HEK293 (cell line): ENCODE data around the gene NAT16.

Experiments
- KLF10 ChIP-seq: fragments of 450-650 bp; IDR thresholded peaks from 2 replicates; pipeline ENCODE4 v1.5.1; 2018; ENCODE audit warnings: missing biosample characterization, mild to moderate bottlenecking, missing genetic modification characterization
- KLF17 ChIP-seq: fragments of 450-650 bp; formaldehyde crosslinking; IDR thresholded peaks from 2 replicates; pipeline ENCODE4 v1.5.1; 2016; ENCODE audit warnings: missing biosample characterization, missing genetic modification characterization
- KLF8 ChIP-seq: fragments of 450-650 bp; formaldehyde crosslinking; IDR thresholded peaks from 2 replicates; pipeline ENCODE4 v1.5.1; 2016; ENCODE audit warnings: missing biosample characterization, missing genetic modification characterization
- KLF9 ChIP-seq: fragments of 450-650 bp; formaldehyde crosslinking; IDR thresholded peaks from 2 replicates; pipeline ENCODE4 v1.5.1; 2016; ENCODE audit warnings: missing biosample characterization, missing genetic modification characterization, low read depth
- OVOL3 ChIP-seq: fragments of 450-650 bp; formaldehyde crosslinking; IDR thresholded peaks from 2 replicates; pipeline ENCODE4 v1.5.1; 2016; ENCODE audit warnings: missing biosample characterization, missing genetic modification characterization
- PATZ1 ChIP-seq: fragments of 450-650 bp; formaldehyde crosslinking; IDR thresholded peaks from 2 replicates; pipeline ENCODE4 v1.5.1; 2016; ENCODE audit warnings: missing biosample characterization, missing genetic modification characterization
- PRDM6 ChIP-seq: fragments of 450-650 bp; formaldehyde crosslinking; IDR thresholded peaks from 2 replicates; pipeline ENCODE4 v1.5.1; 2017; ENCODE audit warnings: missing biosample characterization, missing genetic modification characterization
- ZBTB48 ChIP-seq: fragments of 450-650 bp; formaldehyde crosslinking; IDR thresholded peaks from 2 replicates; pipeline ENCODE4 v1.5.1; 2016; ENCODE audit warnings: missing biosample characterization, missing genetic modification characterization
- ZFHX2 ChIP-seq: fragments of 450-650 bp; formaldehyde crosslinking; conservative IDR thresholded peaks from 2 replicates; pipeline ENCODE4 v1.5.1; 2016; ENCODE audit warnings: missing biosample characterization, missing genetic modification characterization
- ZFP3 ChIP-seq: fragments of 450-650 bp; formaldehyde crosslinking; IDR thresholded peaks from 2 replicates; pipeline ENCODE4 v1.5.1; 2016; ENCODE audit warnings: low read depth, missing biosample characterization, missing genetic modification characterization
- ZNF10 ChIP-seq: fragments of 450-650 bp; formaldehyde crosslinking; IDR thresholded peaks from 2 replicates; pipeline ENCODE4 v1.5.1; 2017; ENCODE audit warnings: missing biosample characterization, missing genetic modification characterization
- ZNF148 ChIP-seq: fragments of 450-650 bp; formaldehyde crosslinking; IDR thresholded peaks from 2 replicates; pipeline ENCODE4 v1.5.0; 2017; ENCODE audit warnings: missing biosample characterization, missing genetic modification characterization, borderline replicate concordance
- ZNF157 ChIP-seq: fragments of 450-650 bp; formaldehyde crosslinking; IDR thresholded peaks from 2 replicates; pipeline ENCODE4 v1.5.1; 2016; ENCODE audit warnings: missing biosample characterization, missing genetic modification characterization
- ZNF16 ChIP-seq: fragments of 450-650 bp; formaldehyde crosslinking; IDR thresholded peaks from 2 replicates; pipeline ENCODE4 v1.5.1; 2016; ENCODE audit warnings: low read depth, missing biosample characterization, missing genetic modification characterization
- ZNF274 ChIP-seq, 2 experiments: fragments of 200-500 bp in 1 of 2; fragments of 450-650 bp in 1 of 2; sonication (Bioruptor generic) in 1 of 2; formaldehyde crosslinking in 1 of 2; IDR thresholded peaks; 2 replicates each; pipeline versions ENCODE4 v1.5.1 to v1.6.1; 2014 to 2016; ENCODE audit warnings: borderline replicate concordance in 1 of 2, inconsistent platforms in 1 of 2, low read length in 1 of 2, missing biosample characterization in 1 of 2, missing genetic modification characterization in 1 of 2
- ZNF280D ChIP-seq: fragments of 450-650 bp; formaldehyde crosslinking; IDR thresholded peaks from 2 replicates; pipeline ENCODE4 v1.5.1; 2016; ENCODE audit warnings: missing biosample characterization, missing genetic modification characterization
- ZNF335 ChIP-seq: fragments of 450-650 bp; formaldehyde crosslinking; conservative IDR thresholded peaks from 2 replicates; pipeline ENCODE4 v1.5.1; 2016; ENCODE audit warnings: missing biosample characterization, missing genetic modification characterization
- ZNF341 ChIP-seq: fragments of 450-650 bp; formaldehyde crosslinking; IDR thresholded peaks from 2 replicates; pipeline ENCODE4; 2016; ENCODE audit warnings: low read depth, missing biosample characterization, missing genetic modification characterization
- ZNF391 ChIP-seq: fragments of 450-650 bp; formaldehyde crosslinking; IDR thresholded peaks from 2 replicates; pipeline ENCODE4 v1.5.1; 2016; ENCODE audit warnings: low read depth, missing biosample characterization, missing genetic modification characterization, borderline replicate concordance
- ZNF398 ChIP-seq: fragments of 450-650 bp; formaldehyde crosslinking; IDR thresholded peaks from 2 replicates; pipeline ENCODE4 v1.5.1; 2017; ENCODE audit warnings: missing biosample characterization, missing genetic modification characterization
- ZNF518A ChIP-seq: fragments of 450-650 bp; formaldehyde crosslinking; conservative IDR thresholded peaks from 2 replicates; pipeline ENCODE4 v1.5.1; 2016; ENCODE audit warnings: low read depth, missing biosample characterization, missing genetic modification characterization
- ZNF624 ChIP-seq: fragments of 450-650 bp; formaldehyde crosslinking; IDR thresholded peaks from 2 replicates; pipeline ENCODE4 v1.5.1; 2017; ENCODE audit warnings: missing biosample characterization, missing genetic modification characterization

The NAT16 gene

GRCh38 chr7:101179117-101179516 lies 976 bp downstream of the NAT16 start (continued):
- TF ChIP-seq ZNF148 (tag by site-specific recombination) (no peak), ZFP3 (tag by site-specific recombination) (no peak), ZFHX2 (tag by site-specific recombination) (0 out of 2 replicates have a peak, but pooled peaks have one; percentile 7), PATZ1 (tag by site-specific recombination) (peak; percentile 37; the same call in 1 of the 2 replicates), ZNF157 (no peak), ZNF518A (no peak), ZNF335 (tag by site-specific recombination) (peak; percentile 40), PRDM6 (tag by site-specific recombination) (no peak), ZNF16 (no peak), ZNF391 (tag by site-specific recombination) (no peak), ZBTB48 (tag by site-specific recombination) (no peak), ZNF398 (tag by site-specific recombination) (no peak), OVOL3 (no peak), KLF9 (tag by site-specific recombination) (peak; percentile 70), KLF17 (tag by site-specific recombination) (no peak), ZNF280D (tag by site-specific recombination) (no peak), KLF10 (tag by site-specific recombination) (peak; percentile 47; the same call in 1 of the 2 replicates), ZNF341 (tag by site-specific recombination) (no peak), ZNF274 (IDR thresholded peaks at IDR 0.05; ENCODE audit: low read length) (no peak), ZNF274 (tag by site-specific recombination; IDR thresholded peaks at IDR 0.05; ENCODE audit: borderline replicate concordance) (no peak), ZNF624 (no peak), KLF8 (tag by site-specific recombination) (no peak), ZNF10 (tag by site-specific recombination) (no peak)
